ENCODE measurements around the gene HRCT1. TPM values are rescaled to one million over a fixed set of nuclear protein-coding genes. Genes with fewer than 3 reads are reported as not detected.
"Not testable (repeated sequence)": the region's sequence is repeated elsewhere in the genome, so short reads cannot be mapped to it uniquely, and the experiment has no call there.

The HRCT1 gene
- total RNA-seq, 1 donor from 2014 or later: 32.7 TPM

DNA sequence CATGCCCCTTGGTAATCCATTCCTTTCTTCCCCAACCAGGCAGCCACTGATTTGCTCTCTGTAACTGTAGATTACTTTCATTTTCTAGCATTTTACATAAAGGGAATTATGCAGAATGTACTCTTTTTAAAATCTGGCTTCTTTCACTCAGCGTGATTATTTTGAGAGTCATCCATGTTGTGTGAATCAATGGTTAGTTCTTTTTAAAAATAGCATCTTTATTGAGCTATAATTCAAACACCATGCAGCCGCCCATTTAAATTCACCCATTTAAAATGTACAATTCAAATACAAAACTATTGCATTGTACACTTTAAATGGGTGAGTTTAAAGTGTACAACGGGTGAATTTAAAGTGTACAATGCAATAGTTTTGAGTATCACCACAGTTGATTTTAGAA is 33.5 kb upstream of the HRCT1 start:
- Histone ChIP-seq H3K4me3 (no peak overlapping the region), H3K27ac (no peak overlapping the region), H3K36me3 (no peaks in the 10 kb centered on the region), H3K4me1 (no peaks in the 10 kb centered on the region), H3K27me3 (no peaks in the 10 kb centered on the region), H3K9me3 (peaks cover 3 to 14% of the 10 kb centered on the region in 2 donors)
- intact Hi-C loops (cut with DNase I): no loop called here
- TF ChIP-seq CTCF (IDR thresholded peaks at IDR 0.05): no peak
- no peak for DNase-seq (ENCODE audit: low spot score in 2 of 2)

- peak in 1 of 2 donors; percentile 90 for DNase-seq (ENCODE audit: low spot score in 2 of 2)
- intact Hi-C loops (cut with DNase I): loop anchor here (1.0 to 5.0 kb wide), 4 partner anchors 55 to 235 kb away; partner anchors contain the start of genes FAM221B and TMEM8B
- Histone ChIP-seq H3K27ac (no peak overlapping the region), H3K4me3 (no peak overlapping the region), H3K4me1 (no peaks in the 10 kb centered on the region), H3K27me3 (no peaks in the 10 kb centered on the region), H3K9me3 (peaks cover 0 to under 1% of the 10 kb centered on the region in 2 donors), H3K36me3 (no peaks in the 10 kb centered on the region)
- peak; percentile 90 to 96 (median 91) for TF ChIP-seq CTCF (IDR thresholded peaks at IDR 0.05)
Observed at GRCh38 chr9:35882263-35882848, 23.6 kb upstream of the HRCT1 start.

GRCh38 chr9:35882996-35883395 is 23.0 kb upstream of the HRCT1 start:
- Histone ChIP-seq H3K27ac (no peak overlapping the region), H3K4me1 (no peaks in the 10 kb centered on the region), H3K27me3 (no peaks in the 10 kb centered on the region), H3K4me3 (no peak overlapping the region), H3K36me3 (no peaks in the 10 kb centered on the region), H3K9me3 (no peaks in the 10 kb centered on the region)
- intact Hi-C loops (cut with DNase I): loop anchor here (1.0 to 5.0 kb wide), 4 partner anchors 56 to 236 kb away; partner anchors contain the start of genes FAM221B and TMEM8B
- TF ChIP-seq CTCF (IDR thresholded peaks at IDR 0.05): no peak
- DNase-seq (ENCODE audit: low spot score in 2 of 2): no peak

- not testable (repeated sequence) for H3K36me3 ChIP-seq; H3K4me3 ChIP-seq; H3K27ac ChIP-seq; DNase-seq (ENCODE audit: low spot score in 2 of 2); H3K27me3 ChIP-seq; H3K9me3 ChIP-seq; H3K4me1 ChIP-seq
- intact Hi-C loops (cut with DNase I): loop anchor here (5.0 kb wide), 3 partner anchors 58 to 238 kb away; partner anchors contain the start of genes FAM221B and TMEM8B
Observed at GRCh38 chr9:35884908-35885307, 21.1 kb upstream of the HRCT1 start.

- H3K9me3 ChIP-seq: no peaks in the 10 kb centered on the region
- no peaks in the 10 kb centered on the region for H3K27me3 ChIP-seq
- H3K4me3 ChIP-seq: no peak overlapping the region
- H3K27ac ChIP-seq: no peak overlapping the region
- no peak for TF ChIP-seq CTCF (IDR thresholded peaks at IDR 0.05)
- no peaks in the 10 kb centered on the region for H3K4me1 ChIP-seq
- H3K36me3 ChIP-seq: no peaks in the 10 kb centered on the region
- intact Hi-C loops (cut with DNase I): no loop called here
- DNase-seq (ENCODE audit: low spot score in 2 of 2): no peak
Observed at GRCh38 chr9:35891646-35892045, 14.4 kb upstream of the HRCT1 start.

DNA sequence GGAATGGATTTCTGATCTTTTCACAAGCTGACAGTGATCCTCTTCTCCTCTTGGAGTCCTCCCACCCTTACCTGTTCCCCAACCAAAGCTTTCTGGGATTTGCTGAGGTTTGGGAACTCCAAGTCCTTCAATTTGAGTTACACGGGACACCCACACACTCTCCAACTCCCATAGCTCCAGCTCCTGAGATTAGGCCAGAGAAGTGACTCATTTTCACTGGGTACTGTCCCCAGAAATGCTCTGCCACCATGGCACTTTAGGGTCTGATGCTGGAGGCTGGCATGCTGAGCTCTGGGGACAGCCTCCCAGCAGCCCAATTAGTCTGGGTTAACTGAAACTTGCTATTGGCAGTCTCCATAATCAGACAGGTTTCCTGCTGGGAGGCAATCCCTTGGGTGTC is 14.0 kb upstream of the HRCT1 start:
- Histone ChIP-seq H3K4me3 (no peak overlapping the region), H3K27ac (no peak overlapping the region), H3K9me3 (no peaks in the 10 kb centered on the region), H3K4me1 (no peaks in the 10 kb centered on the region), H3K27me3 (no peaks in the 10 kb centered on the region), H3K36me3 (no peaks in the 10 kb centered on the region)
- intact Hi-C loops (cut with DNase I): no loop called here
- DNase-seq (ENCODE audit: low spot score in 2 of 2): no peak
- no peak for TF ChIP-seq CTCF (IDR thresholded peaks at IDR 0.05)
